Measurements from ENCODE around the gene ZNF300. TPM values are rescaled to one million over a fixed set of nuclear protein-coding genes. Genes with fewer than 3 reads are reported as not detected.

The ZNF300 gene
- total RNA-seq (2022; extraction: Qiagen RNA extraction) = 2.0 to 3.0 TPM (median 2.3 TPM) in 5 replicates

GRCh38 chr5:150904479-150905311 lies at the start of gene ZNF300:
ZNF300 (minus strand) TSS chr5:150904980; CDS start chr5:150903155, 1,825 bp downstream.

GRCh38 chr5:150846308-150846653 lies 58.5 kb downstream of the ZNF300 start, which contains the start of gene IRGM:
IRGM (plus strand) TSS chr5:150846521; CDS start chr5:150848124, 1,603 bp downstream.

Other genes with a start within 250 kb of the ZNF300 start
- gene MYOZ3, start 243.7 kb downstream of the ZNF300 start, total RNA-seq (2022; extraction: Qiagen RNA extraction) = 0.07 to 0.14 TPM in 2 of 5 replicates, not detected in the others
- 44.3 to 55.7 TPM (median 45.7 TPM) in 5 replicates for gene RBM22, start 203.9 kb downstream of the ZNF300 start, total RNA-seq (2022; extraction: Qiagen RNA extraction)
- 17.9 to 21.2 TPM (median 19.2 TPM) in 5 replicates for gene DCTN4, start 146.0 kb downstream of the ZNF300 start, total RNA-seq (2022; extraction: Qiagen RNA extraction)
- gene SMIM3, start 126.2 kb downstream of the ZNF300 start, total RNA-seq (2022; extraction: Qiagen RNA extraction) = 13.1 to 16.4 TPM (median 14.6 TPM) in 5 replicates
- gene IRGM, start 58.5 kb downstream of the ZNF300 start, total RNA-seq (2022; extraction: Qiagen RNA extraction) = 0.09 to 0.32 TPM (median 0.17 TPM) in 5 replicates
- 16.0 to 22.4 TPM (median 19.0 TPM) in 5 replicates for gene GPX3, start 115.6 kb upstream of the ZNF300 start, total RNA-seq (2022; extraction: Qiagen RNA extraction)
- 138 to 148 TPM (median 145 TPM) in 5 replicates for gene TNIP1, start 176.1 kb upstream of the ZNF300 start, total RNA-seq (2022; extraction: Qiagen RNA extraction)